Measurements from ENCODE around the gene MEIS3. TPM values are rescaled to one million over a fixed set of nuclear protein-coding genes. Genes with fewer than 3 reads are reported as not detected.

MEIS3 gene
- total and polyA plus RNA-seq, 10 of the 15 experiments (the other 5 are each of a cell fraction or from before 2014, with no cell fraction given) = 0.05 to 0.23 TPM; not detected in 8

- TF ChIP-seq ZNF687 (IDR thresholded peaks at IDR 0.05) (no peak), RELB (IDR thresholded peaks at IDR 0.05; ENCODE audit: low read depth) (no peak), ZSCAN29 (IDR thresholded peaks at IDR 0.05) (no peak), KLF5 (IDR thresholded peaks at IDR 0.05; ENCODE audit: partially characterized antibody) (no peak), SKIL (IDR thresholded peaks at IDR 0.05; ENCODE audit: low read depth, poor library complexity, severe bottlenecking) (no peak), IRF5 (IDR thresholded peaks at IDR 0.05; ENCODE audit: borderline replicate concordance) (no peak), ZNF24 (IDR thresholded peaks at IDR 0.05) (no peak)
Observed at GRCh38 chr19:47405197-47405550, 14.2 kb downstream of the MEIS3 start (continued).
